DMS153 treated with DMSO at 0.1 percent for 48 hours (cell line): ENCODE results near the gene AFG1L.

Experiments
- DNase-seq: peaks from one replicate; lab custom pipeline; 2025; ENCODE audit not compliant: unreplicated experiment; lab: John Stamatoyannopoulos, UW

The AFG1L gene

DNA sequence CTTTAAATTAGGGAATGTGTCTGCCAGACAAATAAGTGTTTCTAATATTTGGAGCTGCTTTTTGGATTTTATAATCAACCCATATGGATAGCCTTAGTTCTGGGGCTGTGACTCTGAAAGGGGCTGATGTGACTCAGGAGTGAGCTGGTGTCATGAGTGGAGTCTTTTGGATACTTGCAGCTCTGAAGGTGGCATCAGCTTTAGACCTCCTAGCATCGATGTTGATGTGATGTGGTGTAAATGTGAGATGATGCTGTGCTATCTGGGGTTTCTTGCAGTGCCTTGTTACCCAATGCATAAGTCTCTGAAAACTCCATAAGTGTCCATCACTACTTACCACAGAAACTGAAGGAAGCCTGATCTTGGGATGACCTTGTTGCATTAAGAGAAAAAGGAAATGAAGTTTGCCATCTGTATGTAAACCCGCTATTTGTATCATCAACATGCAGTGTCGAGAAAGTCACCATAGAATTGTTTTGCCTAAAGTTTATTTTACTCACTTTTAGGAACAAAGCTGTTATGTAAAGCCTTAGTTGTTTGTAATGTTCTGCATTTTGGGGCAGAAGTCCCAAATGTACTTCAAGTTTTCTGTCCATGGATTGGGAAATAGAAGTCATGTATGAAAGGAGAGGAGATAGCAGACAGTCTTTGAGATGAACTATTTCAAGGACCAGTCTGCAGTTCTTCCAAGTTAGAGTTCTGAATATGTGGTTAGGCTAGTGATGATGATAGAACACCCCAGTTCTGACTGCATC is 273.9 kb downstream of the AFG1L start:
- DNase-seq, result no peak

GRCh38 chr6:108570517-108570916 is 275.7 kb downstream of the AFG1L start:
- DNase-seq, result no peak

GRCh38 chr6:108574457-108575141 is 279.7 kb downstream of the AFG1L start:
- DNase-seq, result no peak
